Psoas muscle (tissue), 8 donors: ENCODE data around the gene SPINT2. TPM values are rescaled to one million over a fixed set of nuclear protein-coding genes. Genes with fewer than 3 reads are reported as not detected.

ENCODE experiments used
- ATAC-seq, 4 donors: fragments of 200-7000 bp; cut with Tn5 transposase; one replicate each; pipeline ENCODE4 v1.9.1; 2020; ENCODE audit warnings: moderate library complexity in 3 of 4, mild to moderate bottlenecking in 2 of 4
- DNase-seq, 2 donors: peaks; one replicate each; pipeline ENCODE4 v3.0.0-alpha.2; 2020
- H3K27ac ChIP-seq: fragments of 200-600 bp; one replicate; pipeline ENCODE4 v1.8.0; 2022
- H3K27me3 ChIP-seq, 3 donors: fragments of 200-600 bp in 1 of 3; one replicate each; pipeline versions ENCODE4 v1.6.1 to v1.8.0; 2013 to 2022; ENCODE audit warnings: low read length in 2 of 3, mild to moderate bottlenecking in 2 of 3, moderate library complexity in 1 of 3; ENCODE audit not compliant: insufficient read depth in 3 of 3
- H3K36me3 ChIP-seq, 2 donors: fragments of 200-600 bp in 1 of 2; one replicate each; pipeline versions ENCODE4 v1.6.1 to v1.8.0; 2013 to 2022; ENCODE audit warnings: low read depth in 1 of 2, mild to moderate bottlenecking in 1 of 2, moderate library complexity in 1 of 2; ENCODE audit not compliant: insufficient read depth in 1 of 2
- H3K4me1 ChIP-seq: fragments of 200-600 bp; one replicate; pipeline ENCODE4 v1.8.0; 2022
- H3K4me3 ChIP-seq: fragments of 200-600 bp; one replicate; pipeline ENCODE4 v1.8.0; 2022; ENCODE audit warnings: mild to moderate bottlenecking
- H3K9me3 ChIP-seq: fragments of 200-600 bp; one replicate; pipeline ENCODE4 v1.8.0; 2022
- WGBS, 3 donors: extraction: QIAGEN DNeasy Blood & Tissue Kit; methylation state at CpG; one replicate each; pipeline versions ENCODE4 v1.1.6 to v1.1.7; 2013; 5-methylcytosine and 5-hydroxymethylcytosine counted together
- intact Hi-C, 2 donors: fragments of 100-400 bp; cut with DNase I; formaldehyde crosslinking; loops; one replicate each; pipeline versions ENCODE4 v1.11.0 to v1.14.2; 2022
- polyA plus RNA-seq, 3 donors: library from polyadenylated mRNA; stranded (reverse); fragments of 200-250 nt; gene quantifications; one replicate each; pipeline ENCODE4 v1.2.3, GENCODE V29; 2013
- total RNA-seq, 4 donors: library from RNA; stranded (reverse); fragmentation: NEBNext Ultra II Directional in 2 of 4; extraction: Animal tissue kit (Norgen Biotek cat#: 25700) in 2 of 4; gene quantifications; one replicate each; pipeline versions ENCODE4 v1.2.1 to v1.2.4, GENCODE V29; 2021 to 2023
- TF ChIP-seq, protein P1 (sequence below): fragments of 200-600 bp; IDR thresholded peaks from one replicate; pipeline ENCODE4 v1.8.0; 2022; ENCODE audit warnings: antibody characterized with exemption
- donor health status: healthy with polysubstance abuse.
- donor health status: DM: no; HTN: no; CAD: no; lungs with moderate emphysema.
- donor health status: Bipolar disorder and iron deficiency.
- donor health status: healthy.
- donor health status: DM: yes; HTN: yes; CAD: no.
- donor health status: DM: no; HTN: no; CAD: no.
- donor health status: DM: no; HTN: no; CAD: no.
- donor health status: DM: yes; HTN: yes; CAD: no.

SPINT2 gene
- total and polyA plus RNA-seq, 7 donors = 0.49 to 2.2 (median 0.97) TPM

DNA sequence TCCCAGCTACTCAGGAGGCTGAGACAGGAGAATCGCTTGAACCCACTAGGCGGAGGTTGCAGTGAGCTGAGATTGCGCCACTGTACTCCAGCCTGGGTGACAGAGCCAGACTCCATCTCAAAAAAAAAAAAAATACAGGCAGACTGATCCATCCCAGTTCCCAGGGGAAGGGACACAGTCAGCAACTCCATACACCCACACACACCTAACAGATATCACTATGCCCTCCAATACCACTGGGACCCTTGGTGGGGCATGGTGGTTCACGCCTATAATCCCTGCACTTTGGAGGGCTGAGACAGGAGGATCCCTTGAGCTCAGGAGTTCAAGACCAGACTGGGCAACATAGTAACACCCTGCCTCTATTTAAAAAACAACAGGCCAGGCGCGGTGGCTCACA is 43.0 kb upstream of the SPINT2 start:
- H3K9me3 ChIP-seq = no peaks in the 10 kb centered on the region
- ATAC-seq (no peak), DNase-seq (no peak)
- H3K4me1 ChIP-seq = no peaks in the 10 kb centered on the region
- H3K36me3 ChIP-seq = no peaks in the 10 kb centered on the region
- 95 to 96% (median 95%) methylated on average over 6 of the region's 6 CpGs for WGBS, 3 donors
- no peak overlapping the region for H3K4me3 ChIP-seq
- peaks cover 0 to 66% (median 6%) of the 10 kb centered on the region in 3 donors for H3K27me3 ChIP-seq
- intact Hi-C loops = loop anchor here in 1 of 2 donors (10.0 kb wide), 1 partner anchor 77 kb away; no protein-coding TSS in a partner anchor
- no peak overlapping the region for H3K27ac ChIP-seq
- TF ChIP-seq, protein P1, sequence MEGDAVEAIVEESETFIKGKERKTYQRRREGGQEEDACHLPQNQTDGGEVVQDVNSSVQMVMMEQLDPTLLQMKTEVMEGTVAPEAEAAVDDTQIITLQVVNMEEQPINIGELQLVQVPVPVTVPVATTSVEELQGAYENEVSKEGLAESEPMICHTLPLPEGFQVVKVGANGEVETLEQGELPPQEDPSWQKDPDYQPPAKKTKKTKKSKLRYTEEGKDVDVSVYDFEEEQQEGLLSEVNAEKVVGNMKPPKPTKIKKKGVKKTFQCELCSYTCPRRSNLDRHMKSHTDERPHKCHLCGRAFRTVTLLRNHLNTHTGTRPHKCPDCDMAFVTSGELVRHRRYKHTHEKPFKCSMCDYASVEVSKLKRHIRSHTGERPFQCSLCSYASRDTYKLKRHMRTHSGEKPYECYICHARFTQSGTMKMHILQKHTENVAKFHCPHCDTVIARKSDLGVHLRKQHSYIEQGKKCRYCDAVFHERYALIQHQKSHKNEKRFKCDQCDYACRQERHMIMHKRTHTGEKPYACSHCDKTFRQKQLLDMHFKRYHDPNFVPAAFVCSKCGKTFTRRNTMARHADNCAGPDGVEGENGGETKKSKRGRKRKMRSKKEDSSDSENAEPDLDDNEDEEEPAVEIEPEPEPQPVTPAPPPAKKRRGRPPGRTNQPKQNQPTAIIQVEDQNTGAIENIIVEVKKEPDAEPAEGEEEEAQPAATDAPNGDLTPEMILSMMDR = no peak

- WGBS, 3 donors = 75 to 79% (median 75%) methylated on average over 43 to 64 of the region's 64 CpGs
- no peaks in the 10 kb centered on the region for H3K36me3 ChIP-seq
- ATAC-seq (no peak), DNase-seq (no peak)
- no peaks in the 10 kb centered on the region for H3K9me3 ChIP-seq
- intact Hi-C loops = loop anchor here in 1 of 2 donors (10.0 kb wide), 1 partner anchor 77 kb away; no protein-coding TSS in a partner anchor
- H3K27ac ChIP-seq = no peak overlapping the region
- H3K27me3 ChIP-seq = peaks cover 0 to 73% (median 9%) of the 10 kb centered on the region in 3 donors
- H3K4me1 ChIP-seq = no peaks in the 10 kb centered on the region
- TF ChIP-seq, protein P1 = no peak
- no peak overlapping the region for H3K4me3 ChIP-seq
Observed at GRCh38 chr19:38221919-38222830, 42.2 kb upstream of the SPINT2 start.

- peaks cover 0 to 78% (median 12%) of the 10 kb centered on the region in 3 donors for H3K27me3 ChIP-seq
- no peaks in the 10 kb centered on the region for H3K4me1 ChIP-seq
- WGBS, 3 donors = 86 to 91% (median 91%) methylated on average over 3 of the region's 3 CpGs
- no peaks in the 10 kb centered on the region for H3K36me3 ChIP-seq
- intact Hi-C loops = loop anchor here in 1 of 2 donors (10.0 kb wide), 1 partner anchor 78 kb away; no protein-coding TSS in a partner anchor
- ATAC-seq (no peak), DNase-seq (no peak)
- H3K9me3 ChIP-seq = no peaks in the 10 kb centered on the region
- TF ChIP-seq, protein P1 = no peak
- H3K27ac ChIP-seq = no peak overlapping the region
- no peak overlapping the region for H3K4me3 ChIP-seq
Observed at GRCh38 chr19:38223119-38223523, 41.3 kb upstream of the SPINT2 start.

DNA sequence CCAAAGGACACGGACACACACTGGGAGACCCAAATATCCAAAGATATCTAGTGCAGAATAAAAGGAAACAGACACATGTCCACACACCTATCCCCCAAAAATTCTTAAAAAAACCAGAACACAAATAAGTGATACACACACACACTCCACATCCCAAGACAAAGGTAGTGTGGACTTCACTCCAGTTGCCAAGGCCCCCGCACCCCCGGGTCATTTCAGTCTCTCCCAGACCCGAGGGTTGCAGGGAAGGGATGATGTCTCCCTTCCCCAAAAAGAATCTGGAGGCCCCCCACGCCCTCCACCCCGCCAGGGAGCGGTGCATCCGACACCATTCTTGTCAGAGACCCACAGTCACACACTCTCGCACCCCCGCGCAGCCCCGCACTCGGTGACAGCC is 40.8 kb upstream of the SPINT2 start:
- peaks cover 0 to 83% (median 12%) of the 10 kb centered on the region in 3 donors for H3K27me3 ChIP-seq
- H3K4me3 ChIP-seq = peak overlapping the region; percentile 61
- no peaks in the 10 kb centered on the region for H3K9me3 ChIP-seq
- intact Hi-C loops = loop anchor here in 1 of 2 donors (10.0 kb wide), 1 partner anchor 79 kb away; no protein-coding TSS in a partner anchor
- TF ChIP-seq, protein P1 = no peak
- H3K36me3 ChIP-seq = no peaks in the 10 kb centered on the region
- H3K27ac ChIP-seq = no peak overlapping the region
- ATAC-seq (no peak), DNase-seq (no peak)
- H3K4me1 ChIP-seq = no peaks in the 10 kb centered on the region
- 3 to 5% (median 5%) methylated on average over 12 to 13 of the region's 13 CpGs for WGBS, 3 donors
